NCI-H1048 (cell line): ENCODE data around the gene FAM89B.
A peak's percentile ranks its signal among the peaks of the same experiment; 100 is the strongest.
"Not testable (repeated sequence)": the region's sequence is repeated elsewhere in the genome, so short reads cannot be mapped to it uniquely, and the experiment has no call there.

Experiments
- DNase-seq: peaks from one replicate; lab custom pipeline; 2025; lab: John Stamatoyannopoulos, UW

Gene FAM89B

GRCh38 chr11:65556470-65557279, 15.7 kb upstream of the FAM89B start:
- no peak for DNase-seq

- DNase-seq = no peak
Observed at GRCh38 chr11:65557280-65558001, 14.9 kb upstream of the FAM89B start.

GRCh38 chr11:65558002-65558929, 14.1 kb upstream of the FAM89B start, which contains the start of gene LTBP3:
Gene LTBP3, minus strand, starts transcription at chr11:65558359. Its CDS starts 400 bp downstream, at chr11:65557959.
- DNase-seq = no peak

- no peak for DNase-seq
Observed at GRCh38 chr11:65558930-65559509, 13.3 kb upstream of the FAM89B start.

GRCh38 chr11:65559535-65559934, 12.8 kb upstream of the FAM89B start:
- no peak for DNase-seq

- DNase-seq = no peak
Observed at GRCh38 chr11:65559951-65560537, 12.3 kb upstream of the FAM89B start.

GRCh38 chr11:65560555-65561418, 11.6 kb upstream of the FAM89B start:
- DNase-seq = no peak

GRCh38 chr11:65562020-65562419, 10.3 kb upstream of the FAM89B start:
- DNase-seq = no peak

GRCh38 chr11:65562788-65563187, 9.6 kb upstream of the FAM89B start:
- DNase-seq = no peak

GRCh38 chr11:65563601-65564000, 8.7 kb upstream of the FAM89B start:
- DNase-seq = no peak

- not testable (repeated sequence) for DNase-seq
Observed at GRCh38 chr11:65564879-65565559, 7.3 kb upstream of the FAM89B start.

- DNase-seq = no peak
Observed at GRCh38 chr11:65565624-65566453, 6.5 kb upstream of the FAM89B start.

- DNase-seq = no peak
Observed at GRCh38 chr11:65569164-65569972, 3.0 kb upstream of the FAM89B start.

GRCh38 chr11:65569973-65570918, 2.1 kb upstream of the FAM89B start, which contains the start of gene ZNRD2:
Gene ZNRD2, plus strand, starts transcription at chr11:65570477. Its CDS starts 15 bp downstream, at chr11:65570492.
- peak; percentile 96 for DNase-seq

GRCh38 chr11:65571420-65571819, 918 bp upstream of the FAM89B start:
- no peak for DNase-seq

- no peak for DNase-seq
Observed at GRCh38 chr11:65571940-65572339, 398 bp upstream of the FAM89B start.
